Central memory CD8-positive, alpha-beta T cell (primary cell): Measurements from ENCODE around the gene SYT4.
"Not testable (repeated sequence)": the region's sequence is repeated elsewhere in the genome, so short reads cannot be mapped to it uniquely, and the experiment has no call there.

ENCODE experiments used
- ATAC-seq: fragments of 150-1000 bp; cut with Tn5 transposase; replicated peaks from 2 replicates; pipeline ENCODE4 v1.10.0; 2022; ENCODE audit warnings: mild to moderate bottlenecking, moderate FRiP score, moderate number of reproducible peaks; ENCODE audit not compliant: poor library complexity, severe bottlenecking; ENCODE audit errors: extremely low read depth
- DNase-seq, 2 donors: peaks; one replicate each; pipeline ENCODE4 v3.0.0; 2021; ENCODE audit warnings: low spot score in 2 of 2
- H3K27ac Mint-ChIP-seq: one replicate; pipeline ENCODE4 v1.8.0; 2022; ENCODE audit warnings: low read depth, mild to moderate bottlenecking, moderate library complexity, mixed read lengths
- H3K27me3 Mint-ChIP-seq: one replicate; pipeline ENCODE4 v1.8.0; 2022; ENCODE audit warnings: mixed read lengths
- H3K36me3 Mint-ChIP-seq: one replicate; pipeline ENCODE4 v1.8.0; 2022; ENCODE audit warnings: mild to moderate bottlenecking, moderate library complexity, mixed read lengths; ENCODE audit not compliant: insufficient read depth
- H3K4me1 Mint-ChIP-seq: one replicate; pipeline ENCODE4 v1.8.0; 2022; ENCODE audit warnings: mixed read lengths
- H3K4me3 Mint-ChIP-seq: one replicate; pipeline ENCODE4 v1.8.0; 2022; ENCODE audit warnings: mild to moderate bottlenecking, moderate library complexity, mixed read lengths
- H3K9me3 Mint-ChIP-seq: one replicate; pipeline ENCODE4 v1.8.0; 2022; ENCODE audit warnings: mixed read lengths

The SYT4 gene

GRCh38 chr18:43277164-43277600 lies at the start of gene SYT4:
SYT4 (minus strand) TSS chr18:43277490; CDS start chr18:43277281, 209 bp downstream.
- no peak for DNase-seq
- Mint-ChIP-seq H3K9me3 (no peaks in the 10 kb centered on the region), H3K4me1 (no peaks in the 10 kb centered on the region), H3K4me3 (no peak within 1 kb of the TSS), H3K27me3 (no peaks in the 10 kb centered on the region), H3K27ac (no peak within 1 kb of the TSS), H3K36me3 (no peaks in the 10 kb centered on the region)
- no peak for ATAC-seq

- ATAC-seq = no peak
- H3K36me3 Mint-ChIP-seq = no peaks in the 10 kb centered on the region
- no peak for DNase-seq
- H3K4me3 Mint-ChIP-seq = no peak overlapping the region
- no peaks in the 10 kb centered on the region for H3K27me3 Mint-ChIP-seq
- H3K27ac Mint-ChIP-seq = no peak overlapping the region
- no peaks in the 10 kb centered on the region for H3K4me1 Mint-ChIP-seq
- H3K9me3 Mint-ChIP-seq = peaks cover 4% of the 10 kb centered on the region
These were observed 44.8 kb upstream of the SYT4 start for GRCh38 chr18:43322132-43322531.

- no peak overlapping the region for H3K4me3 Mint-ChIP-seq
- no peaks in the 10 kb centered on the region for H3K36me3 Mint-ChIP-seq
These were observed 37.7 kb upstream of the SYT4 start for GRCh38 chr18:43314941-43315340.

GRCh38 chr18:43312891-43313290 lies 35.6 kb upstream of the SYT4 start:
- H3K4me1 Mint-ChIP-seq = no peaks in the 10 kb centered on the region
- DNase-seq (no peak), ATAC-seq (no peak)
- H3K27me3 Mint-ChIP-seq = no peaks in the 10 kb centered on the region
- no peaks in the 10 kb centered on the region for H3K9me3 Mint-ChIP-seq
- H3K4me3 Mint-ChIP-seq = no peak overlapping the region
- H3K36me3 Mint-ChIP-seq = no peaks in the 10 kb centered on the region
- no peak overlapping the region for H3K27ac Mint-ChIP-seq

More at GRCh38 chr18:43314941-43315340, 37.7 kb upstream of the SYT4 start:
- DNase-seq (no peak), ATAC-seq (no peak)
- H3K27ac Mint-ChIP-seq = no peak overlapping the region
- H3K9me3 Mint-ChIP-seq = no peaks in the 10 kb centered on the region
- no peaks in the 10 kb centered on the region for H3K27me3 Mint-ChIP-seq
- H3K4me1 Mint-ChIP-seq = no peaks in the 10 kb centered on the region

GRCh38 chr18:43310239-43310638 lies 32.9 kb upstream of the SYT4 start:
- H3K36me3 Mint-ChIP-seq = no peaks in the 10 kb centered on the region
- H3K9me3 Mint-ChIP-seq = peaks cover 6% of the 10 kb centered on the region
- no peak for ATAC-seq

GRCh38 chr18:43303376-43303775 lies 26.1 kb upstream of the SYT4 start:
- H3K27me3 Mint-ChIP-seq = no peaks in the 10 kb centered on the region
- DNase-seq (no peak), ATAC-seq (no peak)
- no peaks in the 10 kb centered on the region for H3K4me1 Mint-ChIP-seq
- peaks cover 6% of the 10 kb centered on the region for H3K9me3 Mint-ChIP-seq
- H3K4me3 Mint-ChIP-seq = no peak overlapping the region
- no peak overlapping the region for H3K27ac Mint-ChIP-seq
- H3K36me3 Mint-ChIP-seq = no peaks in the 10 kb centered on the region

More at GRCh38 chr18:43310239-43310638, 32.9 kb upstream of the SYT4 start:
- no peak for DNase-seq
- Mint-ChIP-seq H3K4me1 (no peaks in the 10 kb centered on the region), H3K4me3 (no peak overlapping the region), H3K27ac (no peak overlapping the region), H3K27me3 (no peaks in the 10 kb centered on the region)

GRCh38 chr18:43286187-43286586 lies 8.9 kb upstream of the SYT4 start:
- not testable (repeated sequence) for H3K4me1 Mint-ChIP-seq, H3K27me3 Mint-ChIP-seq, ATAC-seq, H3K36me3 Mint-ChIP-seq, H3K4me3 Mint-ChIP-seq, H3K9me3 Mint-ChIP-seq, DNase-seq, H3K27ac Mint-ChIP-seq

- H3K9me3 Mint-ChIP-seq = peaks cover 6% of the 10 kb centered on the region
- H3K27ac Mint-ChIP-seq = no peak overlapping the region
- no peak for DNase-seq
- no peak for ATAC-seq
- H3K27me3 Mint-ChIP-seq = no peaks in the 10 kb centered on the region
- no peaks in the 10 kb centered on the region for H3K4me1 Mint-ChIP-seq
- H3K36me3 Mint-ChIP-seq = no peaks in the 10 kb centered on the region
- H3K4me3 Mint-ChIP-seq = no peak overlapping the region
These were observed 6.0 kb upstream of the SYT4 start for GRCh38 chr18:43283299-43283698.

- H3K4me3 Mint-ChIP-seq = no peak overlapping the region
- DNase-seq = no peak
- H3K36me3 Mint-ChIP-seq = no peaks in the 10 kb centered on the region
- no peaks in the 10 kb centered on the region for H3K9me3 Mint-ChIP-seq
- no peak for ATAC-seq
- no peaks in the 10 kb centered on the region for H3K4me1 Mint-ChIP-seq
- H3K27me3 Mint-ChIP-seq = no peaks in the 10 kb centered on the region
- H3K27ac Mint-ChIP-seq = no peak overlapping the region
These were observed 1.9 kb upstream of the SYT4 start for GRCh38 chr18:43279015-43279744.

GRCh38 chr18:43278355-43278754 lies 1.1 kb upstream of the SYT4 start:
- DNase-seq (no peak), ATAC-seq (no peak)
- Mint-ChIP-seq H3K9me3 (no peaks in the 10 kb centered on the region), H3K4me1 (no peaks in the 10 kb centered on the region), H3K27me3 (no peaks in the 10 kb centered on the region), H3K36me3 (no peaks in the 10 kb centered on the region), H3K27ac (no peak overlapping the region), H3K4me3 (no peak overlapping the region)

- no peak for DNase-seq
- H3K4me1 Mint-ChIP-seq = no peaks in the 10 kb centered on the region
- H3K4me3 Mint-ChIP-seq = no peak overlapping the region
- no peaks in the 10 kb centered on the region for H3K9me3 Mint-ChIP-seq
- no peak for ATAC-seq
- H3K27ac Mint-ChIP-seq = no peak overlapping the region
- no peaks in the 10 kb centered on the region for H3K27me3 Mint-ChIP-seq
- no peaks in the 10 kb centered on the region for H3K36me3 Mint-ChIP-seq
These were observed 799 bp downstream of the SYT4 start for GRCh38 chr18:43276491-43276890.

- H3K36me3 Mint-ChIP-seq = no peaks in the 10 kb centered on the region
- no peaks in the 10 kb centered on the region for H3K27me3 Mint-ChIP-seq
- H3K27ac Mint-ChIP-seq = no peak overlapping the region
- DNase-seq = no peak
- no peaks in the 10 kb centered on the region for H3K4me1 Mint-ChIP-seq
- no peak overlapping the region for H3K4me3 Mint-ChIP-seq
- ATAC-seq = no peak
- H3K9me3 Mint-ChIP-seq = no peaks in the 10 kb centered on the region
These were observed 1.7 kb downstream of the SYT4 start for GRCh38 chr18:43275546-43275945.

GRCh38 chr18:43274526-43274925 lies 2.8 kb downstream of the SYT4 start:
- Mint-ChIP-seq H3K27me3 (no peaks in the 10 kb centered on the region), H3K4me3 (no peak overlapping the region), H3K4me1 (no peaks in the 10 kb centered on the region), H3K27ac (no peak overlapping the region), H3K36me3 (no peaks in the 10 kb centered on the region), H3K9me3 (no peaks in the 10 kb centered on the region)
- DNase-seq (no peak), ATAC-seq (no peak)
